DOHH2 (cell line): ENCODE data around the gene ZNF749.

Source experiments
- H3F3A ChIP-seq: fragments of 200-600 bp; sonication (generic), shearing (Covaris generic); 2 replicates; pipeline ENCODE4 v1.6.0; 2016; ENCODE audit warnings: antibody characterized with exemption, mild to moderate bottlenecking; ENCODE audit not compliant: control insufficient read depth, insufficient read depth
- H3K27ac ChIP-seq: fragments of 200-600 bp; sonication (generic); 2 replicates; pipeline ENCODE4 v1.5.1; 2014; ENCODE audit warnings: low read depth, mild to moderate bottlenecking, low read length, moderate library complexity
- H3K27me3 ChIP-seq: fragments of 200-600 bp; sonication (generic); 2 replicates; pipeline ENCODE4 v1.6.1; 2014; ENCODE audit warnings: mild to moderate bottlenecking, low read length, mixed read lengths; ENCODE audit not compliant: control insufficient read depth
- H3K36me3 ChIP-seq: fragments of 200-600 bp; sonication (generic); 2 replicates; pipeline ENCODE4 v1.6.1; 2014; ENCODE audit warnings: mild to moderate bottlenecking, low read length, moderate library complexity, mixed read lengths; ENCODE audit not compliant: control insufficient read depth
- H3K4me1 ChIP-seq: fragments of 200-600 bp; sonication (generic); 2 replicates; pipeline ENCODE4 v1.6.1; 2014; ENCODE audit warnings: mild to moderate bottlenecking, low read length, mixed read lengths; ENCODE audit not compliant: control insufficient read depth
- H3K4me2 ChIP-seq: fragments of 200-600 bp; sonication (generic); 2 replicates; pipeline ENCODE4 v1.6.0; 2014; ENCODE audit warnings: mild to moderate bottlenecking, low read length, moderate library complexity
- H3K4me3 ChIP-seq: fragments of 200-600 bp; sonication (generic); 2 replicates; pipeline ENCODE4 v1.5.1; 2014; ENCODE audit warnings: mild to moderate bottlenecking, low read length, mixed read lengths
- H3K79me2 ChIP-seq: fragments of 200-600 bp; sonication (generic); 2 replicates; pipeline ENCODE4 v1.6.1; 2014; ENCODE audit warnings: mild to moderate bottlenecking, low read length, mixed read lengths; ENCODE audit not compliant: control insufficient read depth
- H3K9me2 ChIP-seq: fragments of 200-600 bp; sonication (generic); replicated peaks from 2 replicates; pipeline ENCODE4 v1.6.1; 2014; ENCODE audit warnings: mild to moderate bottlenecking, low read length, mixed read lengths; ENCODE audit not compliant: control insufficient read depth
- H3K9me3 ChIP-seq: fragments of 200-600 bp; sonication (generic); 2 replicates; pipeline ENCODE4 v1.6.1; 2014; ENCODE audit warnings: antibody characterized with exemption, low read length, mixed read lengths; ENCODE audit not compliant: control insufficient read depth, insufficient read depth
- H4K20me1 ChIP-seq: fragments of 200-600 bp; sonication (generic); 2 replicates; pipeline ENCODE4 v1.6.0; 2014; ENCODE audit warnings: low read depth, mild to moderate bottlenecking, antibody characterized with exemption, low read length, moderate library complexity; ENCODE audit not compliant: control insufficient read depth, insufficient read depth
- EZH2phosphoT487 ChIP-seq: fragments of 200-600 bp; sonication (generic); IDR thresholded peaks from 2 replicates; pipeline ENCODE4 v1.6.1; 2017; ENCODE audit warnings: borderline replicate concordance, mild to moderate bottlenecking, antibody characterized with exemption, low read length, moderate library complexity, mixed read lengths
- TF ChIP-seq, protein P1 (sequence below): fragments of 200-600 bp; sonication (generic); IDR thresholded peaks from one replicate; pipeline ENCODE4 v1.5.1; 2014; ENCODE audit warnings: antibody characterized with exemption, mild to moderate bottlenecking, low read depth, low read length; ENCODE audit not compliant: poor library complexity, severe bottlenecking

The ZNF749 gene

GRCh38 chr19:57435062-57435978, at the start of gene ZNF749:
Gene ZNF749 (plus strand): TSS chr19:57435325. CDS start chr19:57435579, 254 bp downstream.
- peak within 1 kb of the TSS; percentile 95 for H3K4me3 ChIP-seq
- no peaks in the 10 kb centered on the region for H3K27me3 ChIP-seq
- peaks cover 12% of the 10 kb centered on the region for H3K79me2 ChIP-seq

DNA sequence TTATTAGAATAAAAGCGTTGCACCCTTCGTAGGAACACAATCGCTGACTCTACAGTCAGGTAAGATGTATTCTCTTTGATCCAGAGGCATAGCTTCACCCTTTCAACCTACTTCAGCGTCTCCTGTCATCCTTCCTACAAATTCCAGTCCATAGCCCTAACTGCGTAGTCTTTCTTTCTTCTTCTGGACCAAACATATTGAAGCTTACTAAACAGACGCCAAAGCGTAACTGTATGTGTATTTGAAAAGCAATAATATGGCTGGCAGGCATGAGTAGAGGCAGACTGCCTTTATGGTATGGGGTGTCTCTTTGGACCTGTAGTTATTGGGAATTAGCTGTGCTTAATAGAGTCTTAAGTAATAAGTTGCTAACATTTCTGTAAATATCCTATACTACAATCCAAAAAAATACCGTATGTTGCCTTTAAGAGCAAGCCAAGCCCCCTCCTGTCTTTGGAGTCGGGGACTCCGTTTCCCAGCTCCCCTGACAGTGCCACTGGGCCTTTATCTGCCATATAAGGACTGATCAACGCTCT, 45.9 kb upstream of the ZNF749 start:
- H3K36me3 ChIP-seq = peaks cover 5% of the 10 kb centered on the region; the same call in 1 of the 2 replicates
- H3K9me2 ChIP-seq = no peaks in the 10 kb centered on the region
- H3K4me1 ChIP-seq = peaks cover 16% of the 10 kb centered on the region
- TF ChIP-seq, protein P1, sequence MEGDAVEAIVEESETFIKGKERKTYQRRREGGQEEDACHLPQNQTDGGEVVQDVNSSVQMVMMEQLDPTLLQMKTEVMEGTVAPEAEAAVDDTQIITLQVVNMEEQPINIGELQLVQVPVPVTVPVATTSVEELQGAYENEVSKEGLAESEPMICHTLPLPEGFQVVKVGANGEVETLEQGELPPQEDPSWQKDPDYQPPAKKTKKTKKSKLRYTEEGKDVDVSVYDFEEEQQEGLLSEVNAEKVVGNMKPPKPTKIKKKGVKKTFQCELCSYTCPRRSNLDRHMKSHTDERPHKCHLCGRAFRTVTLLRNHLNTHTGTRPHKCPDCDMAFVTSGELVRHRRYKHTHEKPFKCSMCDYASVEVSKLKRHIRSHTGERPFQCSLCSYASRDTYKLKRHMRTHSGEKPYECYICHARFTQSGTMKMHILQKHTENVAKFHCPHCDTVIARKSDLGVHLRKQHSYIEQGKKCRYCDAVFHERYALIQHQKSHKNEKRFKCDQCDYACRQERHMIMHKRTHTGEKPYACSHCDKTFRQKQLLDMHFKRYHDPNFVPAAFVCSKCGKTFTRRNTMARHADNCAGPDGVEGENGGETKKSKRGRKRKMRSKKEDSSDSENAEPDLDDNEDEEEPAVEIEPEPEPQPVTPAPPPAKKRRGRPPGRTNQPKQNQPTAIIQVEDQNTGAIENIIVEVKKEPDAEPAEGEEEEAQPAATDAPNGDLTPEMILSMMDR = no peak
- TF ChIP-seq EZH2phosphoT487 = no peak
- peak overlapping the region; percentile 33; the same call in 1 of the 2 replicates for H3K27ac ChIP-seq
- H3K4me3 ChIP-seq = peak overlapping the region; percentile 87
- H4K20me1 ChIP-seq = no peaks in the 10 kb centered on the region
- 0 out of 2 replicates have a peak, but pooled peaks cover 2% of the 10 kb centered on the region for H3K79me2 ChIP-seq
- H3K4me2 ChIP-seq = peak overlapping the region; percentile 84
- H3F3A ChIP-seq = peaks cover 5% of the 10 kb centered on the region; the same call in 1 of the 2 replicates
- no peaks in the 10 kb centered on the region for H3K27me3 ChIP-seq
- H3K9me3 ChIP-seq = peaks cover 46% of the 10 kb centered on the region

More at GRCh38 chr19:57435062-57435978, at the start of gene ZNF749:
- peaks cover 16% of the 10 kb centered on the region for H3K4me1 ChIP-seq
- H3K36me3 ChIP-seq = peaks cover 8% of the 10 kb centered on the region; the same call in 1 of the 2 replicates
- no peak within 1 kb of the TSS for H3K27ac ChIP-seq
- TF ChIP-seq, protein P1 = no peak
- TF ChIP-seq EZH2phosphoT487 = no peak
- H3K9me3 ChIP-seq = peaks cover 28% of the 10 kb centered on the region
- H3K4me2 ChIP-seq = peak within 1 kb of the TSS; percentile 92
- no peaks in the 10 kb centered on the region for H3F3A ChIP-seq
- no peaks in the 10 kb centered on the region for H3K9me2 ChIP-seq
- no peaks in the 10 kb centered on the region for H4K20me1 ChIP-seq

GRCh38 chr19:57389730-57390598, 45.2 kb upstream of the ZNF749 start, which contains the start of gene ZNF548:
Gene ZNF548 (plus strand): TSS chr19:57389854. CDS start chr19:57390100, 246 bp downstream.
- Histone ChIP-seq H3K9me2 (no peaks in the 10 kb centered on the region), H3K27ac (peak within 1 kb of the TSS; percentile 33; the same call in 1 of the 2 replicates), H3K4me1 (peaks cover 16% of the 10 kb centered on the region), H3K36me3 (peaks cover 5% of the 10 kb centered on the region; the same call in 1 of the 2 replicates), H3K27me3 (no peaks in the 10 kb centered on the region), H3F3A (peaks cover 5% of the 10 kb centered on the region; the same call in 1 of the 2 replicates), H3K4me3 (peak within 1 kb of the TSS; percentile 87), H3K79me2 (0 out of 2 replicates have a peak, but pooled peaks cover 2% of the 10 kb centered on the region), H3K4me2 (peak within 1 kb of the TSS; percentile 84), H3K9me3 (peaks cover 46% of the 10 kb centered on the region), H4K20me1 (no peaks in the 10 kb centered on the region)
- TF ChIP-seq, protein P1 = peak; percentile 16
- TF ChIP-seq EZH2phosphoT487 = no peak
